Measurements from ENCODE around the gene TAS2R30. TPM values are rescaled to one million over a fixed set of nuclear protein-coding genes. Genes with fewer than 3 reads are reported as not detected.

Gene TAS2R30
- total RNA-seq, 1 donor from 2014 or later: 2.6 TPM

- Mint-ChIP-seq H3K27ac (ENCODE audit: unreplicated experiment) (no peak overlapping the region), H3K36me3 (ENCODE audit: unreplicated experiment) (peaks cover 13% of the 10 kb centered on the region), H3K9me3 (ENCODE audit: unreplicated experiment) (no peaks in the 10 kb centered on the region), H3K4me1 (ENCODE audit: unreplicated experiment) (peaks cover 19% of the 10 kb centered on the region), H3K4me3 (ENCODE audit: unreplicated experiment) (no peak overlapping the region), H3K27me3 (ENCODE audit: unreplicated experiment) (no peaks in the 10 kb centered on the region)
- TF ChIP-seq CTCF (IDR thresholded peaks at IDR 0.05): no peak
- DNase-seq (ENCODE audit: extremely low spot score, unreplicated experiment): no peak
These were observed 28.1 kb upstream of the TAS2R30 start for GRCh38 chr12:11162502-11162901.

- no peak overlapping the region for H3K4me3 Mint-ChIP-seq (ENCODE audit: unreplicated experiment)
- TF ChIP-seq CTCF (IDR thresholded peaks at IDR 0.05): no peak
- H3K27me3 Mint-ChIP-seq (ENCODE audit: unreplicated experiment): no peaks in the 10 kb centered on the region
- peaks cover 22% of the 10 kb centered on the region for H3K36me3 Mint-ChIP-seq (ENCODE audit: unreplicated experiment)
- peak overlapping the region; percentile 39 for H3K27ac Mint-ChIP-seq (ENCODE audit: unreplicated experiment)
- peaks cover 16% of the 10 kb centered on the region for H3K4me1 Mint-ChIP-seq (ENCODE audit: unreplicated experiment)
- H3K9me3 Mint-ChIP-seq (ENCODE audit: unreplicated experiment): peaks cover 9% of the 10 kb centered on the region
- no peak for DNase-seq (ENCODE audit: extremely low spot score, unreplicated experiment)
These were observed 24.5 kb upstream of the TAS2R30 start for GRCh38 chr12:11158885-11159444.

GRCh38 chr12:11154400-11154925 lies 20.0 kb upstream of the TAS2R30 start:
- peaks cover 23% of the 10 kb centered on the region for H3K36me3 Mint-ChIP-seq (ENCODE audit: unreplicated experiment)
- H3K27me3 Mint-ChIP-seq (ENCODE audit: unreplicated experiment): no peaks in the 10 kb centered on the region
- peaks cover 9% of the 10 kb centered on the region for H3K4me1 Mint-ChIP-seq (ENCODE audit: unreplicated experiment)
- DNase-seq (ENCODE audit: extremely low spot score, unreplicated experiment): no peak
- H3K27ac Mint-ChIP-seq (ENCODE audit: unreplicated experiment): no peak overlapping the region
- no peak overlapping the region for H3K4me3 Mint-ChIP-seq (ENCODE audit: unreplicated experiment)
- H3K9me3 Mint-ChIP-seq (ENCODE audit: unreplicated experiment): peaks cover 9% of the 10 kb centered on the region
- no peak for TF ChIP-seq CTCF (IDR thresholded peaks at IDR 0.05)

- DNase-seq (ENCODE audit: extremely low spot score, unreplicated experiment): no peak
- H3K27ac Mint-ChIP-seq (ENCODE audit: unreplicated experiment): no peak overlapping the region
- H3K36me3 Mint-ChIP-seq (ENCODE audit: unreplicated experiment): peaks cover 21% of the 10 kb centered on the region
- no peak overlapping the region for H3K4me3 Mint-ChIP-seq (ENCODE audit: unreplicated experiment)
- H3K4me1 Mint-ChIP-seq (ENCODE audit: unreplicated experiment): no peaks in the 10 kb centered on the region
- H3K9me3 Mint-ChIP-seq (ENCODE audit: unreplicated experiment): peaks cover 9% of the 10 kb centered on the region
- H3K27me3 Mint-ChIP-seq (ENCODE audit: unreplicated experiment): no peaks in the 10 kb centered on the region
- no peak for TF ChIP-seq CTCF (IDR thresholded peaks at IDR 0.05)
These were observed 18.3 kb upstream of the TAS2R30 start for GRCh38 chr12:11152725-11153124.

GRCh38 chr12:11150832-11151231 lies 16.4 kb upstream of the TAS2R30 start:
- H3K9me3 Mint-ChIP-seq (ENCODE audit: unreplicated experiment): peaks cover 2% of the 10 kb centered on the region
- no peak for DNase-seq (ENCODE audit: extremely low spot score, unreplicated experiment)
- no peaks in the 10 kb centered on the region for H3K27me3 Mint-ChIP-seq (ENCODE audit: unreplicated experiment)
- no peaks in the 10 kb centered on the region for H3K4me1 Mint-ChIP-seq (ENCODE audit: unreplicated experiment)
- H3K36me3 Mint-ChIP-seq (ENCODE audit: unreplicated experiment): peaks cover 18% of the 10 kb centered on the region
- H3K4me3 Mint-ChIP-seq (ENCODE audit: unreplicated experiment): no peak overlapping the region
- H3K27ac Mint-ChIP-seq (ENCODE audit: unreplicated experiment): no peak overlapping the region
- no peak for TF ChIP-seq CTCF (IDR thresholded peaks at IDR 0.05)

Measured in osteocyte (in vitro differentiated cells).